GM10847 (cell line): Measurements from ENCODE around the gene PHACTR1.

ENCODE experiments used
- POLR2A ChIP-seq: IDR thresholded peaks from 2 replicates; pipeline ENCODE4 v1.6.1; 2011; ENCODE audit not compliant: insufficient read length; ENCODE audit errors: extremely low read depth

The PHACTR1 gene

GRCh38 chr6:12941422-12941821 lies 224.9 kb downstream of the PHACTR1 start:
- TF ChIP-seq POLR2A = no peak

DNA sequence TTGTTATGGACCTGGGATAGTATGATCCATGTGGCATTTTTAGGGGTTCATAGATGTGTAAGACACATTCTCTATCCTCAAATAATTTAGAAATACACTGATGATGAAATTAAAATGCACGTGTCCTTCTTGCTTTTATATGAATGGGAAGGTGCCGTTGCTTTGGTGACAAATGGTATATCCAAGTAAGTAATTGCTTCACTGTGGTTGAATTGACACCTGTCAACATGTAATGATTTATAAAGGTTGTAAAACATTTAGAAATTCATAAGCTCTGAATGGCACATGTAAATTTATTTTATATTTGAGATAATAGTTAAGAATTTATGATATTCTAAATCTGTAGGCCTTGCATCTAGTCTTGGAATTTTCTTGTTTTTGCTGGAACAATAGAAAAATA lies 227.0 kb downstream of the PHACTR1 start:
- TF ChIP-seq POLR2A = no peak

DNA sequence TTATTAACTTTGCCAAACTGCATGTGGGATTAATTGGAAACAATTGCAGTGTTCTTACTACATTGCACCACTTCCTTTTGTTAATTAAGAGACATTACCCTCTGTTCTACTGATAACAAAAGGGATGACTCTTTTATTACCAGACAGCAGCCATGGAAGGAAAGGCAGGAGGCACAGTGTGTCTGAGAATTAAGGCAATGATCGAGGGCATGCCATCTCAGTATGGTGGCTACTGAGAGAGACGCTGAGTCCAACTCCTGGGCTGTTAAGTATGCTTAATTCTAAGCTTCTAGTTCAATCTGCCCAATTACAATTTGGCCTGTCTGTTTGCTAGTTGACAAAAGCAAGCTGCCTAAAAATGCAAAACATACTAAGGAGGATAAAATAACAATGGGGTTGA lies 227.4 kb downstream of the PHACTR1 start:
- no peak for TF ChIP-seq POLR2A

GRCh38 chr6:12947151-12947871 lies 230.7 kb downstream of the PHACTR1 start:
- no peak for TF ChIP-seq POLR2A

- TF ChIP-seq POLR2A = no peak
Observed at GRCh38 chr6:12947967-12948366, 231.4 kb downstream of the PHACTR1 start.

GRCh38 chr6:12950976-12951375 lies 234.4 kb downstream of the PHACTR1 start:
- no peak for TF ChIP-seq POLR2A

GRCh38 chr6:12951415-12951814 lies 234.8 kb downstream of the PHACTR1 start:
- TF ChIP-seq POLR2A = no peak

DNA sequence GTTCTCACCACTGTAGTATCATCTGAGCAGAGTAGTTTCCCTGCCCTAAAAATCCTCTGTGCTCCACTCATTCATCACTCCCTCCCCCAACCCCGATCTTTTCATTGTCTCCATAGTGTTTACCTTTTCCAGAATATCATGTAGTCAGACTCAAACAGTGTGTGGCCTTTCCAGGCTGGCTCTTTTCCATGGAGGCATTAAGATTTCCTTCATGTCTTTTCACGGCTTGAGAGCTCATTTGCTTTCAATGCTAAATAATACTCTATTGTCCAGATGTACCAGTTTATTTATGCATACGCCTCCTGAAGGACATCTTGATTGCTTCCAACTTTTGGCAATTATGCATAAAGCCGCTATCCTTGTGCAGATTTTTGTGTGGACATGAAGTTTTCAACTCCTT lies 235.8 kb downstream of the PHACTR1 start:
- no peak for TF ChIP-seq POLR2A

- no peak for TF ChIP-seq POLR2A
Observed at GRCh38 chr6:12955956-12956355, 239.4 kb downstream of the PHACTR1 start.

- TF ChIP-seq POLR2A = no peak
Observed at GRCh38 chr6:12956991-12957320, 240.4 kb downstream of the PHACTR1 start.

GRCh38 chr6:12957321-12958051 lies 240.9 kb downstream of the PHACTR1 start:
- TF ChIP-seq POLR2A = no peak

GRCh38 chr6:12958052-12958706 lies 241.6 kb downstream of the PHACTR1 start:
- no peak for TF ChIP-seq POLR2A

DNA sequence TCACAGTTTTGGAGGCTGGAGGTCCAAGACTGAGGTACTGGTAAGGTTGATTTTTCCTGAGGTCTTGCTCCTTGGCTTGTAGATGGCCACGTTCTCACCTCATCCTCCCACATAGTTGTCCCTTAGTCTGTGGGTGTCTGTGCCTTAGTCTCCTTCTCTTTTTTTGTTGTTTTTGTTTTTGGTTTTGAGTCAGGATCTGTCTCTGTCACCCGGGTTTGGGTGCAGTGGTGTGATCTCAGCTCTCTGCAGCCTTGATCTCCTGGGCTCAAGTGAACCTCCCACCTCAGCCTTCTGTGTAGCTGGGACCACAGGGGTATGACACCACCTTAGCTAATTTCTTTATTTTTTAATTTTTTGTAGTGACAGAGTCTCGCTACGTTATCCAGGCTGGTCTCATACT lies 245.2 kb downstream of the PHACTR1 start:
- no peak for TF ChIP-seq POLR2A

GRCh38 chr6:12962529-12962928 lies 246.0 kb downstream of the PHACTR1 start:
- no peak for TF ChIP-seq POLR2A

GRCh38 chr6:12962987-12963386 lies 246.4 kb downstream of the PHACTR1 start:
- no peak for TF ChIP-seq POLR2A

DNA sequence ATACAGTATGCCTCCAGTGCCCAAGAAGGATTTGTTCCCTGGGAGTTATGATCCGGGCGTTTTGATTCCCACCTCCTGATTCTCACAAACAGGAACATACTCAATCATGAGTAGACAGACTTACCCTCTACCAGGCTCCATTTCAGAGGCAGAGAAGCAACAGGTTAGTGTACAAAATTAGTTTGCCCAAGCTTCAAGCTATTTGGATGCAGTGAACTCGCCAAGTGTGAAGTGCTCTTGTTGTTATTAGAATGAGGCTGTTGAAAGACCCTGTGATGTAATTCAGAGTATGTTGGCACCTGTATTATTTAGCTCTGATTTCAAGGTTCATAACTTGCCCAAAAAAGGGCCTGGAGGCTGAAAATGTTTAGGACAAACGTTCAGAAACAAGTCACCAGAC lies 247.0 kb downstream of the PHACTR1 start:
- no peak for TF ChIP-seq POLR2A
